ENCODE results near the gene TGFBR1.

DNA sequence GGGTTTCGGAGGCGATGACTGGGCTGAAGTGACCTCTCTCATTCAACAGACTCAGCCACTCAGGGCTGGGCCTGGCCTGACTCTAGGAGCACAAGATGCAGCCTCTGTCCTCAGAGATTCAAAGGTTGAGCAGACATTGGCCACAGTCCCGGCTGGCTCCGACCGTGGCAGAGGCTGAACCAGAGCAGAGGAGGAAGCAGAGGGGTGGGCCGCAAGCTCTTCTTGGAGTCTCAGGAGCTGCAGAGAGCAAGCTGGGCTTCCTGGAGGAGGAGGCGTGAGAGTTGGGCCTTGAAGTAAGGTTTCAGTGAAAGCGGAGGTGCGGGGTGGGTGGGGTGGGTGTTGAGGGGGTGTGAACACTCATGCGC lies 79.2 kb downstream of the TGFBR1 start:
- TF ChIP-seq POLR2AphosphoS5 (IDR thresholded peaks at IDR 0.05) (no peak), EP300 (IDR thresholded peaks at IDR 0.05) (no peak), POLR2A (IDR thresholded peaks at IDR 0.05) (no peak)
- TF ChIP-seq, protein P1, sequence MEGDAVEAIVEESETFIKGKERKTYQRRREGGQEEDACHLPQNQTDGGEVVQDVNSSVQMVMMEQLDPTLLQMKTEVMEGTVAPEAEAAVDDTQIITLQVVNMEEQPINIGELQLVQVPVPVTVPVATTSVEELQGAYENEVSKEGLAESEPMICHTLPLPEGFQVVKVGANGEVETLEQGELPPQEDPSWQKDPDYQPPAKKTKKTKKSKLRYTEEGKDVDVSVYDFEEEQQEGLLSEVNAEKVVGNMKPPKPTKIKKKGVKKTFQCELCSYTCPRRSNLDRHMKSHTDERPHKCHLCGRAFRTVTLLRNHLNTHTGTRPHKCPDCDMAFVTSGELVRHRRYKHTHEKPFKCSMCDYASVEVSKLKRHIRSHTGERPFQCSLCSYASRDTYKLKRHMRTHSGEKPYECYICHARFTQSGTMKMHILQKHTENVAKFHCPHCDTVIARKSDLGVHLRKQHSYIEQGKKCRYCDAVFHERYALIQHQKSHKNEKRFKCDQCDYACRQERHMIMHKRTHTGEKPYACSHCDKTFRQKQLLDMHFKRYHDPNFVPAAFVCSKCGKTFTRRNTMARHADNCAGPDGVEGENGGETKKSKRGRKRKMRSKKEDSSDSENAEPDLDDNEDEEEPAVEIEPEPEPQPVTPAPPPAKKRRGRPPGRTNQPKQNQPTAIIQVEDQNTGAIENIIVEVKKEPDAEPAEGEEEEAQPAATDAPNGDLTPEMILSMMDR (IDR thresholded peaks at IDR 0.05): no peak

All from gastroesophageal sphincter (tissue), 3 donors.